Right lobe of liver (tissue), 4 donors: Measurements from ENCODE around the gene CBX1.

Source experiments
- POLR2A ChIP-seq: fragments of 450-650 bp; IDR thresholded peaks from one replicate; pipeline ENCODE4 v1.6.1; 2017; ENCODE audit warnings: antibody characterized with exemption, mild to moderate bottlenecking
- TF ChIP-seq, protein P1 (sequence below), 4 donors: fragments of 200-600 bp in 3 of 4; fragments of 450-650 bp in 1 of 4; IDR thresholded peaks; one replicate each; pipeline versions ENCODE4 v1.5.1 to v1.8.0; 2016 to 2022; ENCODE audit warnings: antibody characterized with exemption in 4 of 4, mild to moderate bottlenecking in 2 of 4
- donor health status: DM: no; HTN: no; CAD: no.
- donor health status: DM: no; HTN: no; CAD: no.
- donor health status: DM: no; HTN: yes; CAD: no.

DNA sequence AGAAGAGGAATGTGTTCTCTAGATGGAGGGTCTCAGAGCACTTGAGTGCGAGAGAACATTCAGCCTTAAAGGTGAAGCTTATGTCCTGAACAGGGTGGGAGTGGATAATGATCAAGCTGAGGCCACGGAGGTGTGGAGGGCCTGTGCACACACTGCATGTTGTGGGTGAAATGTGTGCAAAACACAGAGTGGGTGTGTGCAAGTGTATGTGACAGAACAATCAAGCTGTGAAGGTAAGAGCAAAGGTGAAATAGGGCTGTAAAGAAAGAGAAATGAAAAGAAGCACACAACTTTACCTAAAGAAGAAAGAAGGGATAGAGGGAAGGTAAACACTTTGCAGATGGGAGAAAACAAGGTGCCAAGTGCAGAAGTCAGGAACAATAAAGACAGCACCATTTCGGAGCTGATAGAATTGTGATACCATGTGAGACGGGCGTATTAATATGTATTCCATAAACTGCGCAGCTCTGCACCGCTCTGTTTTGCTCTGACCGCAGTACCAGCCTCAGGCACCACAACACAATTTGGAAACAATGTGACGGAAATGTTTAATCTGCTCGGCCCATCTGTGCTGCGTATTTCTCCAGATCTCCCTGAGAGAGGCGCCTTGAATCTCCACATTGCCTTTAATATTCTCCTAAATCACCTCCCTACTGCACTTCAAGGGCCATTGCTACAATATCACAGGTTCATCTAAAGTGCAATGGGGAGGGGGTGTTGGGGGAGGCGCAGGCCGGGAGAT lies 46.9 kb upstream of the CBX1 start:
- no peak for TF ChIP-seq POLR2A
- TF ChIP-seq, protein P1, sequence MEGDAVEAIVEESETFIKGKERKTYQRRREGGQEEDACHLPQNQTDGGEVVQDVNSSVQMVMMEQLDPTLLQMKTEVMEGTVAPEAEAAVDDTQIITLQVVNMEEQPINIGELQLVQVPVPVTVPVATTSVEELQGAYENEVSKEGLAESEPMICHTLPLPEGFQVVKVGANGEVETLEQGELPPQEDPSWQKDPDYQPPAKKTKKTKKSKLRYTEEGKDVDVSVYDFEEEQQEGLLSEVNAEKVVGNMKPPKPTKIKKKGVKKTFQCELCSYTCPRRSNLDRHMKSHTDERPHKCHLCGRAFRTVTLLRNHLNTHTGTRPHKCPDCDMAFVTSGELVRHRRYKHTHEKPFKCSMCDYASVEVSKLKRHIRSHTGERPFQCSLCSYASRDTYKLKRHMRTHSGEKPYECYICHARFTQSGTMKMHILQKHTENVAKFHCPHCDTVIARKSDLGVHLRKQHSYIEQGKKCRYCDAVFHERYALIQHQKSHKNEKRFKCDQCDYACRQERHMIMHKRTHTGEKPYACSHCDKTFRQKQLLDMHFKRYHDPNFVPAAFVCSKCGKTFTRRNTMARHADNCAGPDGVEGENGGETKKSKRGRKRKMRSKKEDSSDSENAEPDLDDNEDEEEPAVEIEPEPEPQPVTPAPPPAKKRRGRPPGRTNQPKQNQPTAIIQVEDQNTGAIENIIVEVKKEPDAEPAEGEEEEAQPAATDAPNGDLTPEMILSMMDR (IDR thresholded peaks at IDR 0.05): no peak
